Nephron progenitor cell (in vitro differentiated cells): Measurements from ENCODE around the gene ZFYVE9.

Source experiments
- DNase-seq: peaks from one replicate; pipeline ENCODE4 v3.0.0; 2021
- H3K27ac Mint-ChIP-seq: 2 replicates; pipeline ENCODE4 v1.8.0; 2021; ENCODE audit warnings: mild to moderate bottlenecking, moderate library complexity, mixed read lengths
- H3K27me3 Mint-ChIP-seq: 2 replicates; pipeline ENCODE4 v1.8.0; 2021; ENCODE audit warnings: mild to moderate bottlenecking, low read depth, mixed read lengths; ENCODE audit not compliant: poor library complexity
- H3K36me3 Mint-ChIP-seq: 2 replicates; pipeline ENCODE4 v1.8.0; 2021; ENCODE audit warnings: low read depth, mixed read lengths
- H3K4me1 Mint-ChIP-seq: 2 replicates; pipeline ENCODE4 v1.8.0; 2021; ENCODE audit warnings: mixed read lengths
- H3K4me3 Mint-ChIP-seq: 2 replicates; pipeline ENCODE4 v1.8.0; 2021; ENCODE audit warnings: mild to moderate bottlenecking, moderate library complexity, mixed read lengths
- H3K9me3 Mint-ChIP-seq: 2 replicates; pipeline ENCODE4 v1.8.0; 2021; ENCODE audit warnings: mild to moderate bottlenecking, moderate library complexity, mixed read lengths
- CTCF ChIP-seq: fragments of 200-600 bp; sonication (generic); IDR thresholded peaks from 2 replicates; pipeline ENCODE4 v1.5.0; 2021; ENCODE audit warnings: antibody characterized with exemption

The ZFYVE9 gene

GRCh38 chr1:52209429-52209828 is 67.5 kb downstream of the ZFYVE9 start:
- Mint-ChIP-seq H3K27me3 (no peaks in the 10 kb centered on the region), H3K4me1 (no peaks in the 10 kb centered on the region), H3K9me3 (no peaks in the 10 kb centered on the region), H3K27ac (no peak overlapping the region), H3K4me3 (no peak overlapping the region), H3K36me3 (peaks cover 5% of the 10 kb centered on the region)
- DNase-seq, result no peak
- no peak for TF ChIP-seq CTCF

- Mint-ChIP-seq H3K36me3 (peaks cover 5% of the 10 kb centered on the region), H3K27me3 (no peaks in the 10 kb centered on the region), H3K27ac (no peak overlapping the region), H3K9me3 (no peaks in the 10 kb centered on the region), H3K4me1 (no peaks in the 10 kb centered on the region), H3K4me3 (no peak overlapping the region)
- no peak for TF ChIP-seq CTCF
- DNase-seq, result no peak
Measured at GRCh38 chr1:52210044-52210443, 68.2 kb downstream of the ZFYVE9 start.

GRCh38 chr1:52216907-52217458 is 75.1 kb downstream of the ZFYVE9 start:
- TF ChIP-seq CTCF, result no peak
- no peaks in the 10 kb centered on the region for H3K4me1 Mint-ChIP-seq
- H3K27ac Mint-ChIP-seq, result no peak overlapping the region
- peaks cover 70% of the 10 kb centered on the region for H3K36me3 Mint-ChIP-seq
- H3K4me3 Mint-ChIP-seq, result no peak overlapping the region
- DNase-seq, result no peak
- H3K9me3 Mint-ChIP-seq, result peaks cover 55% of the 10 kb centered on the region
- no peaks in the 10 kb centered on the region for H3K27me3 Mint-ChIP-seq

GRCh38 chr1:52225174-52225573 is 83.3 kb downstream of the ZFYVE9 start:
- no peak overlapping the region for H3K4me3 Mint-ChIP-seq
- peaks cover 11% of the 10 kb centered on the region for H3K4me1 Mint-ChIP-seq
- H3K27me3 Mint-ChIP-seq, result no peaks in the 10 kb centered on the region
- H3K9me3 Mint-ChIP-seq, result peaks cover 42% of the 10 kb centered on the region
- no peak for TF ChIP-seq CTCF
- DNase-seq, result no peak
- H3K36me3 Mint-ChIP-seq, result peaks cover 75% of the 10 kb centered on the region
- no peak overlapping the region for H3K27ac Mint-ChIP-seq

GRCh38 chr1:52229494-52229893 is 87.6 kb downstream of the ZFYVE9 start:
- DNase-seq, result no peak
- H3K4me1 Mint-ChIP-seq, result peaks cover 5% of the 10 kb centered on the region
- H3K4me3 Mint-ChIP-seq, result no peak overlapping the region
- no peaks in the 10 kb centered on the region for H3K27me3 Mint-ChIP-seq
- H3K9me3 Mint-ChIP-seq, result peaks cover 17% of the 10 kb centered on the region
- H3K27ac Mint-ChIP-seq, result no peak overlapping the region
- H3K36me3 Mint-ChIP-seq, result peaks cover 36% of the 10 kb centered on the region
- no peak for TF ChIP-seq CTCF

GRCh38 chr1:52233463-52233862 is 91.6 kb downstream of the ZFYVE9 start:
- Mint-ChIP-seq H3K36me3 (peaks cover 15% of the 10 kb centered on the region), H3K4me1 (peaks cover 5% of the 10 kb centered on the region), H3K27ac (no peak overlapping the region), H3K27me3 (no peaks in the 10 kb centered on the region), H3K9me3 (no peaks in the 10 kb centered on the region), H3K4me3 (no peak overlapping the region)
- DNase-seq, result no peak
- TF ChIP-seq CTCF, result no peak
